GM19035 (cell line): Measurements from ENCODE around the gene FKBP6.
"Not testable (repeated sequence)": the region's sequence is repeated elsewhere in the genome, so short reads cannot be mapped to it uniquely, and the experiment has no call there.

Source experiments
- ATAC-seq: cut with Tn5 transposase; IDR thresholded peaks from one replicate; pipeline ENCODE4 v1.9.1; 2021; ENCODE audit not compliant: unreplicated experiment

The FKBP6 gene

DNA sequence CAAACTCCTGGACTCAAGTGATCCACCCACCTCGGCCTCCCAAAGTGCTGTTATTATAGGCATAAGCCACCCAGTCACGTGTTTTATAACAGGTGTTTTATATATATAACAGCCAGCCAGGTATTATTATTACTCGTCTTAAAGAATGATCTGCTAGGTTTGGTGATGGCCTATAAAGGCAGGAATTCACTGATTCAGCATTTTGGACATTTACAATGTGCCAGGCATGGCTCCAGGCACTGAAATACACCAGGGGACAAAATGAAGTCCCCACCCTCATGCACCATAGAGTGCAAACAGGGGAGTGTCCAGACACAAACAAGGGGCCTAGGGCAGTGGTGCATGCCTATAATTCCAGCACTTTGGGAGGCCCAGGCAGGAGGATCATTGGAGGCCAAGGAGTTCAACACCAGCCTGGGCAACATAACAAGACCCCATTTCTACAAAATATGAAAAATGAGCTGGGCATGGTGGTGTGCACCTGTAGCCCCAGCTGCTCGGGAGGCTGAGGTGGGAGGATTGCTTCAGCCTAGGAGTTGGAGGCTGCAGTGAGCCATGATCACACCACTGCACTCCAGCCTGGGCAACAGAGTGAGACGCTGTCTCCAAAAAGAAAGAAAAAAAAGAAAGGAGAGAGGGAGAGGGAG is 4.4 kb upstream of the FKBP6 start:
- ATAC-seq, result not testable (repeated sequence)

DNA sequence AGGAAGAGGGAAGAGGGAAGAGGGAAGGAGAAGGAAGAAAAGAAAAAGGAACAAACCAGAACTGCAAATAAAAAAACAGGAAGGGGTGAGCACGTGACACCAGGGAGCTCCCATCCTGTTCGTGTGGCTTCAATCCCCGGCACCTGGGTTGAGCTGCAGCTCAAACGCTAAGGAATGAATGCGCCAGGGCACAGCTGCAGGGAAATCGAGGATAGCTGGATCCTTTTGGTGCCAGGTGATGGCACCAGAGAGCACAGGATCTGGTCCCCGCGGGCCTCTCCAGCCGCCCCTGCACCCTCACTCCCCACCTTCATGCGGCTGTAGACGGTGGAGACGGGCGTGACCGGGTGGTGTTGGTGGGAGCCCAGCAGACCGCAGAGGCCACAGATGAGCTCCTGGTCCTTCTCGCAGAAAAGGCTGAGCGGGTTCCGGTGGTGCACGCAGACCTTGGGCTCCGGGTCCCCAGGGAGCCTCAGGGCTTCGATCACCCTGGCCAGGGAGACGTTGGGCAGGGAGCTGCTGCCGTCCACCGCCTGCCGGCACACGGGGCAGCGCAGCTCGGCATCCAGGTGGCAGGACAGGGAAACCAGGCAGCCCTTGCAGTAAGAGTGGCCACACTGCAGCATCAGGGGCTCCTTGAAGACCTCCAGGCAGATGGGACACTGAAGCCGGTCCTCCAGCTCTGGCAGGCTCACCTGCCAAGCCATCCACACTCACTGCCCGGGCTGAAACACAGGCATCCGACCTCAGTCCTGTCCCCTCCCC is 3.7 kb upstream of the FKBP6 start:
- not testable (repeated sequence) for ATAC-seq

DNA sequence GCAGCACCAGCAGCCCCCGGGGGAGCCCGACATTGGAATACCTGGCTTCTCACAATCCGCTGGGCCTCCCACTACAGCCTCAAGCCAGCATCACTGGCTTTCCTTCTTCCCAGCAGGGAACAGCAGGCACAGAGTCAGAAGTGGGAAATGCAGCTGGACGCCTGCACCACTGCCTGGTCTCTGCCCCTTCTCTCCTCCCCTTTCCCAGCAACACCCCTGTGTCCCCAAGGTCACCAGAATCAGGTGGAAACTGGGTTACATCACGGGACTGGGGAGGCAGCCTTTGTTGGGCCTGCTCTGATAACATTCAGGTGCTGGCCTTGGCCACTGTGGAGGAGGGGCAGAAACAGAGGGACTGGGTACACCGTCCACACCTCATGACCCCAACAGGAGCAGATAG is 2.5 kb upstream of the FKBP6 start:
- not testable (repeated sequence) for ATAC-seq

DNA sequence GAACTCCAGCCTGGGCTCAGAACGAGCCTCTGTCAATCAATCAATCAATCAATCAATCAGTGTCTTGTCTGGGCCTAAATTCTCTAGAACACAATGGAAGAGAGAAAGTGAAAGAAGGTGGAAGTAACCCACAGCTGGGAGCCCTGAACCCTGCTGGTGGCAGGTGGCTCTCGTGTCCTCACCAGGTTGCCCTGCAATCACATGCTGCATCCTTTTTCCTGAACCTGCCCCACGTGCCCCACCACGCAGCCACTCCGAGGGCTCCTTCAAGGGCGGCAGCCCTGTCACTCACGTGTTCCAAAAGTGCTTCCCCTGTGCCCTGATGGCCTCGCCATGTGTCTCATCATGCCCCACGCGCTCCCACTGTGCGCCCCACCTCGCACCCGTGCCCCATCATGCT is 512 bp upstream of the FKBP6 start:
- ATAC-seq, result not testable (repeated sequence)

DNA sequence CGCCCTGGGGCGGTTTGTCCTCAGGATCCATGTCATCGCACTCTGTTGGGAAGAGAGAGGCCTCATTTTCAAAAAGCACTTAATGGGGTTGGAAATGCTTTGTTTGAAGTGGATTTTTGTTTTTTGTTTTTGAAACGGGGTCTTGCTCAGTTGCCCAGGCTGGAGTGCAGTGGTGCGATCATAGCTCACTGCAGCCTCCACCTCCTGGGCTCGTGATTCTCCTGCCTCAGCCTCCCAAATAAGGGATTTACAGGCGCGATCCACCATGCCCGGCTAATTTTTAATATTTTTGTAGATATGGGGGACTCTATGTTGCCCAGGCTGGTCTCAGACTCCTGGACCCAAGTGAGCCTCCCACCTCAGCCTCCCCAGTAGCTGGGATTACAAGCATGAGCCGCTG is 735 bp downstream of the FKBP6 start:
- no peak for ATAC-seq

DNA sequence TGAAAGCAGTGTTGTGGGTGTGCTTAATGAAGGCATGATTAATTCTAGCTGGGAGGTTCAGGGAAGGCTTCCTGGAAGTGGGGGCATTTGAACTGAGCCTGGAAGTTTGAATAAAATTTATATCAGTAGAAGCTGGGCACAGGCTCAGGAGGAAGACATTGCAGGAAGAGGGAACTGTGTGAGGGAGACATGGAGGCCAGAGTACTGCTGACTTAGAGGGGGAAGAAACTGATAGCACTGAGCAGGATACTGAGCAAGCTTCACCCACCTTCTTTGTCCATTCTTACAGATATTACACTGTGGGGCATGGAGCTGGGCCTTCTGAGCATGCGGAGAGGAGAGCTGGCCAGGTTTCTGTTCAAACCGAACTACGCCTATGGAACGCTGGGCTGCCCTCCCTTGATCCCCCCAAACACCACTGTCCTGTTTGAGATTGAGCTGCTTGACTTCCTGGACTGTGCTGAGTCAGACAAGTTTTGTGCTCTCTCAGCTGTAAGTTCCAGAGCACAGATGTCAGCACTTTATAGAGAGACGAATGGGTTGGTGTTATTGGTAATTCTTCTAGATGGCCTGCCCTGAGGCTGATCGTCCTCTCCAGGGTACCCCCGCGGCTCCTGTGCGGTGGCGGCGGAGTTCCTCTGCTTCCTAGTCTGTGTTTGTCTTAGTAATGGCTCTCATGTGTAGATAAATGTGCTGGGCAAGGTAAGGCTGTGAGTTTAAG is 2.1 kb downstream of the FKBP6 start:
- no peak for ATAC-seq

GRCh38 chr7:73330772-73331171 is 2.8 kb downstream of the FKBP6 start:
- no peak for ATAC-seq

- no peak for ATAC-seq
These were observed 4.5 kb downstream of the FKBP6 start for GRCh38 chr7:73332447-73332846.

DNA sequence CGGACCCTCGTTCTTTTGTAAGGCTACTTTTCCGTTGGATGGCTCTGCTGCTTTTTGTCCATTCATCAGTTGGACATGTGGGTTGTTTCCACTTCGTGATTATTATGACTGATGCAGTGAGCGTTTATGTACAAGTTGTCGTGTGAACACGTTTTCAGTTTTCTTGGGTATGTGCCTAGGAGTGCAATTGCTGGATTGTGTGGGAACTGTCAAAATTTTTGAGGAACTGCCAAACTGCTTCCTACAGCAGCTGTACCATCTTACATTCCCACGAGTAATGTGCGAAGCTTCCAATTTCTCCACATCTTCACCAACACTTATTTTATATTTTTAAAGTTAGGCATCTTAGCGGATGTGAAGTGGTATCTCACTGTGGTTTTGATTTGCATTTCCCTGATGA is 10.4 kb downstream of the FKBP6 start:
- no peak for ATAC-seq

GRCh38 chr7:73340514-73340913 is 12.6 kb downstream of the FKBP6 start:
- no peak for ATAC-seq

GRCh38 chr7:73341877-73342276 is 13.9 kb downstream of the FKBP6 start:
- no peak for ATAC-seq

DNA sequence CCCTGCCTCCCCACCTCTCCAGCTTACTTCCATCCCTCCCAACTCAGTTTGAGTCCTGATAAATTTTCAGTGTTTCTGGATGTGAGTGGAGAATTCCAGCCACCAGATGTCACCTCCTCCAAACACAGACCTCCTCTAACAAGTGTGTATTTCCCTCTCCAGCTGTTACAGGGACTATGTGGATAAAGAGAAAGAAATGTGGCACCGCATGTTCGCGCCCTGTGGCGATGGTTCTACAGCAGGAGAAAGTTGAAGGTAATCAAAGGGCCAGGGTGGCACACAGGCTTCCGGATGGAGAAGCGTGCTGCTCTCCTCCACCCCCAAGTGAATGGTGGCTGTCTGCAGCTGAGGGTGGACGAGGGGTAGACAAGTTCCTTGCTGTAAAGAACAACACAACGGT is 14.7 kb downstream of the FKBP6 start:
- ATAC-seq, result no peak

DNA sequence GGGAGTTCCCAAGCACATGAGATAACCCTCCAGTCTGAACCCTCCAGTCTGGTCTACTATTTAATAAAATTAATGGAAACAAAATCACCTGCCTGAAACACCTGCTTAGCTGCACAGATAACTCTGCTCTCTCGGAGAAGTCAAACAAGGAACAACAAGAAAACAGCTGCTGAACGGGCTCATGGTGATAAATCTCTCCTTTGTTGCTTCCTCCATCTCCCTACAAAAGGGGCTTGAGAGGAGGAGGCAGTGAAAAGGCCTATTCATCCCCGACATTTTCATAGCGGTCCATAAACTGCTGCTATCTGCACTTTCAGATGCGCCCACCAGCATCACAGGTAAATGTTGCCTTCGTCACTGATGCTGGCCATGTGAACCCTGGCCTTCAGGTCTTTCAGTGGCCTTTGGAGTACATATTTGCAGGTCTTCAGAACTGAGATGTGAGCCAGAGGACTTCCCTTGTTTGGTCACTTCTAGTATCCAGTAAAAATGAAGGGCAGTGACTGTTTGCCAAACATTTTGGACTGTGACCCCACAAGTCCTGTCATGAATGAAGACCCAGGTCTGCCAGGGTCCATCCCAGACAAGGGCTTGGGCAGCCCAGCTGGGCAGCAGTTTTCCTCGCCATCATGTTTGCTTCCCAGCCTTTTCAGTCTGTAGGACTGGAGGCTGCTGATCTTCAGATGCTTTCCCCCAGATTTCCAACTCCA is 15.9 kb downstream of the FKBP6 start:
- no peak for ATAC-seq

- no peak for ATAC-seq
These were observed 17.6 kb downstream of the FKBP6 start for GRCh38 chr7:73345538-73345937.

DNA sequence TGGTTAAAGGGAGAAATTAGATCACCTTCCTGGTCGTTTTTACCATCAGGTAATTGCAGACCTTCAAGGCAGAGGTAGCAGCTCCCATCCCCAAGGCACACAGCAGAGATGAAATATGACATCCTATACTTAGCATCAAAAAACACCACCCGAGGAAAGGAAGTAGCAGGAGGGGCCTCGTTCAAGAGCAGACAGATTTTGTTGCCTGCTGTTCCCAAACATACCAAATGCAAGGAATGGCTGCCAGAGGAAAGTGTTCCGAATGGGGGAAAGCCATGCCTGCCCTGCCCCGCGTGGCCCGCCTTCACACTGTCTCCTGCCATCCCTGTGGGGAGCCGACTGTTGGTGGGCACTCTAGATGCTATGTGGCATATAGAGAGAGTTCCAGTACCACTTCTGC is 18.0 kb downstream of the FKBP6 start:
- ATAC-seq, result no peak

DNA sequence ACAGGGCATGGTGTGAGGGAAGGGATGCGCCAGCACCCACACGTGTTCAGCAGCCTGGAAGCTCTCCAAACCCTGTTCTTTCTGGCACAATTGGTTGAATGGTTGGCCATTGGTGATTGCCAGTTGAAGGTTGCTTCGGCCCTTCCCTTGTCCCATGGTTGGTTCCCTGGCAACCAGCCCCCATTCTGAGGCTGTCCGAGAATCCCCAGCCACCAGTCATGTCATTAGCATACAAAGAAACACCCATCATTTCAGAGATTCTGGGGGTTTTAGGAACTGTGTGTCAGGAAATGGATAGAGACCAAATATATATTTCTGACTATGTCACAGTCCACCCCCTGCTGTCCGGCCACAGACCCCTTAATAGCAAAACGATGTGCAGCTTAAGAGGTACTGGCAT is 21.8 kb downstream of the FKBP6 start:
- no peak for ATAC-seq

DNA sequence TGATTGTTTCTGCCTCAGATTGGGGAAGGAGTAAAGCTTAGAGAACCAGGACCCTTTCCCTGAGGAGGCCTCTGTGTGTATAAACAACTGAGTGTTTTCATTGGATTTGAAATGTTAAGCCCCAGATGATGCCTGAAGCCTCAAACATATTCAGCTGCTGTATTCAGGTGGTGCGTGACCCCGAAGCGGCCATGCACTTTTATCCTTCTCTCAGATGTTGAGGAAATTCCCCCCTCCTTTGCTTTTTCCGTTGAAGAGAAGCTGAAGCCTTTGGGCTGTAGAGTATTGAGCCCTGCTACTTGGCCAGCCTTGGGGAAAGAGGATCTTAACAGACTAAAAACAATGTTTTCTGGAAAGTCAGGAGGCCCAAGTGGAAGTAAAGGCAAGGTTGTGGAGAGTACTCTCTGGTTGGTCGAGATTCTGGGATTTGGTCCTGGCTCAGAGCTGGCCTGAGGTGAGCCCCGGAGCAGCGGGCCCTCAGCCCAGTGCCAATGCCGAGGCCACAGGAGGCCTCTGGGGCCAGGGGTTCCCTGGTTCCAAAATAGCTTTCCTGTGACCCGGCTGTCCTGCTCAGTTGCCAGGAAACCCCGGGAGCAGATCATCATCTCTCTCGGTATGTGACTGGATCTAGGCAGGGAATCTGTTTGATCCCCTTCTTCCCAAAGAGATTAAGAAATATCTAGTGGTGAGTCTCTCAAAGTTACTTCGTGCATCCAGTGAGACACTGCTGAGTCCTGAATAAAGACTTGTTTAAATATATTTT is 22.5 kb downstream of the FKBP6 start:
- ATAC-seq, result no peak

- no peak for ATAC-seq
These were observed 23.6 kb downstream of the FKBP6 start for GRCh38 chr7:73351447-73352167.

DNA sequence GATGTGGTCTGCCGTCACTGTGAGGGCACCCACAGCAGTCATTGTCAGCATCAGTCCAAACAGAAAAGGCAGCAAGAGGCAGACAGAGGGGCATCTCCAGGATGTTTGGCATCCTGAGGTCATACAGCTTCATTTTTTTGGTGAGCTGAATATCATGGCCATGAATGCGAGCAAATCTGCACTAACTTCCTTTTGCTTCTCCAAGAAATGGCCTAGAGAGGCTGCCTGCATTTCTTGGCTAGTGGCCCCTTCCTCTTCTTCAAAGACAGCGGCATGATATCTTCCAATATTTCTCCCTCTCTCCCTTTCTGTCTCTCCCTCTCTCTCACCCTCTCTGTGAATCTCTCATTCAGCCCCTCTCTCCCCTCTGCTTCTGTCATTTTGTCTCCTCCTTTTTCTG is 24.8 kb downstream of the FKBP6 start:
- ATAC-seq, result no peak

GRCh38 chr7:73353243-73353642 is 25.3 kb downstream of the FKBP6 start:
- no peak for ATAC-seq
